ENCODE data around the gene TAF8. TPM values are rescaled to one million over a fixed set of nuclear protein-coding genes. Genes with fewer than 3 reads are reported as not detected.

Gene TAF8
- total RNA-seq, 1 experiment from 2014 or later = 43.1 TPM

- Histone ChIP-seq H3K9me3 (replicated peaks) (no peaks in the 10 kb centered on the region; the same call in 1 of the 2 replicates), H3K4me3 (no peak overlapping the region), H3K27me3 (peaks cover 4% of the 10 kb centered on the region; the same call in 1 of the 2 replicates), H3K36me3 (no peaks in the 10 kb centered on the region), H3K4me1 (no peaks in the 10 kb centered on the region), H3K27ac (no peak overlapping the region)
- DNase-seq = no peak
Measured at GRCh38 chr6:42106112-42107023, 56.0 kb downstream of the TAF8 start.

- no peaks in the 10 kb centered on the region; the same call in 1 of the 2 replicates for H3K9me3 ChIP-seq (replicated peaks)
- H3K27ac ChIP-seq = no peak overlapping the region
- H3K36me3 ChIP-seq = no peaks in the 10 kb centered on the region
- no peaks in the 10 kb centered on the region for H3K4me1 ChIP-seq
- no peak for DNase-seq
- no peak overlapping the region for H3K4me3 ChIP-seq
- peaks cover 4% of the 10 kb centered on the region; the same call in 1 of the 2 replicates for H3K27me3 ChIP-seq
Measured at GRCh38 chr6:42108071-42108470, 57.7 kb downstream of the TAF8 start.

- Histone ChIP-seq H3K4me3 (no peak overlapping the region), H3K27me3 (peaks cover 4% of the 10 kb centered on the region; the same call in 1 of the 2 replicates), H3K36me3 (no peaks in the 10 kb centered on the region), H3K27ac (no peak overlapping the region), H3K4me1 (no peaks in the 10 kb centered on the region), H3K9me3 (replicated peaks) (no peaks in the 10 kb centered on the region; the same call in 1 of the 2 replicates)
- DNase-seq = no peak
Measured at GRCh38 chr6:42110683-42111082, 60.4 kb downstream of the TAF8 start.

- DNase-seq = no peak
- H3K27ac ChIP-seq = no peak overlapping the region
- no peaks in the 10 kb centered on the region for H3K4me1 ChIP-seq
- no peaks in the 10 kb centered on the region; the same call in 1 of the 2 replicates for H3K9me3 ChIP-seq (replicated peaks)
- no peak overlapping the region for H3K4me3 ChIP-seq
- no peaks in the 10 kb centered on the region for H3K36me3 ChIP-seq
- peaks cover 4% of the 10 kb centered on the region; the same call in 1 of the 2 replicates for H3K27me3 ChIP-seq
Measured at GRCh38 chr6:42112351-42112750, 62.0 kb downstream of the TAF8 start.

- no peaks in the 10 kb centered on the region for H3K4me1 ChIP-seq
- no peak overlapping the region for H3K4me3 ChIP-seq
- no peaks in the 10 kb centered on the region for H3K27me3 ChIP-seq
- no peaks in the 10 kb centered on the region for H3K36me3 ChIP-seq
- no peaks in the 10 kb centered on the region; the same call in 1 of the 2 replicates for H3K9me3 ChIP-seq (replicated peaks)
- no peak for DNase-seq
- H3K27ac ChIP-seq = no peak overlapping the region
Measured at GRCh38 chr6:42113936-42114636, 63.8 kb downstream of the TAF8 start.

- H3K36me3 ChIP-seq = no peaks in the 10 kb centered on the region
- no peak overlapping the region for H3K27ac ChIP-seq
- no peaks in the 10 kb centered on the region for H3K27me3 ChIP-seq
- H3K9me3 ChIP-seq (replicated peaks) = no peaks in the 10 kb centered on the region
- no peaks in the 10 kb centered on the region for H3K4me1 ChIP-seq
- no peak for DNase-seq
- H3K4me3 ChIP-seq = no peak overlapping the region
Measured at GRCh38 chr6:42117843-42118161, 67.5 kb downstream of the TAF8 start.

- no peaks in the 10 kb centered on the region for H3K27me3 ChIP-seq
- H3K36me3 ChIP-seq = no peaks in the 10 kb centered on the region
- no peaks in the 10 kb centered on the region for H3K9me3 ChIP-seq (replicated peaks)
- no peak overlapping the region for H3K4me3 ChIP-seq
- H3K4me1 ChIP-seq = no peaks in the 10 kb centered on the region
- no peak for DNase-seq
- no peak overlapping the region for H3K27ac ChIP-seq
Measured at GRCh38 chr6:42118162-42119001, 68.1 kb downstream of the TAF8 start.

- Histone ChIP-seq H3K36me3 (no peaks in the 10 kb centered on the region), H3K4me1 (no peaks in the 10 kb centered on the region), H3K27me3 (peaks cover 5% of the 10 kb centered on the region; the same call in 1 of the 2 replicates), H3K9me3 (replicated peaks) (no peaks in the 10 kb centered on the region), H3K4me3 (no peak overlapping the region), H3K27ac (no peak overlapping the region)
- DNase-seq = no peak
Measured at GRCh38 chr6:42120895-42121865, 70.9 kb downstream of the TAF8 start.

GRCh38 chr6:42123379-42124103 is 73.2 kb downstream of the TAF8 start:
- Histone ChIP-seq H3K9me3 (replicated peaks) (no peaks in the 10 kb centered on the region), H3K4me3 (no peak overlapping the region), H3K4me1 (no peaks in the 10 kb centered on the region), H3K27me3 (peaks cover 5% of the 10 kb centered on the region; the same call in 1 of the 2 replicates), H3K27ac (no peak overlapping the region), H3K36me3 (no peaks in the 10 kb centered on the region)
- no peak for DNase-seq

GRCh38 chr6:42124223-42124836 is 74.0 kb downstream of the TAF8 start:
- Histone ChIP-seq H3K36me3 (no peaks in the 10 kb centered on the region), H3K9me3 (replicated peaks) (no peaks in the 10 kb centered on the region), H3K4me1 (no peaks in the 10 kb centered on the region), H3K4me3 (no peak overlapping the region), H3K27ac (no peak overlapping the region), H3K27me3 (peaks cover 5% of the 10 kb centered on the region; the same call in 1 of the 2 replicates)
- no peak for DNase-seq

- no peaks in the 10 kb centered on the region for H3K36me3 ChIP-seq
- no peak overlapping the region for H3K27ac ChIP-seq
- H3K4me1 ChIP-seq = no peaks in the 10 kb centered on the region
- no peaks in the 10 kb centered on the region for H3K9me3 ChIP-seq (replicated peaks)
- H3K4me3 ChIP-seq = no peak overlapping the region
- H3K27me3 ChIP-seq = peaks cover 5% of the 10 kb centered on the region; the same call in 1 of the 2 replicates
- DNase-seq = no peak
Measured at GRCh38 chr6:42125231-42125630, 74.9 kb downstream of the TAF8 start.

GRCh38 chr6:42125663-42126062 is 75.3 kb downstream of the TAF8 start:
- DNase-seq = no peak
- Histone ChIP-seq H3K4me3 (no peak overlapping the region), H3K36me3 (no peaks in the 10 kb centered on the region), H3K9me3 (replicated peaks) (no peaks in the 10 kb centered on the region), H3K27me3 (peaks cover 5% of the 10 kb centered on the region; the same call in 1 of the 2 replicates), H3K27ac (no peak overlapping the region), H3K4me1 (no peaks in the 10 kb centered on the region)
